GM21390 (cell line): ENCODE results near the gene SCAMP2.

Experiments
- ATAC-seq: cut with Tn5 transposase; IDR thresholded peaks from one replicate; pipeline ENCODE4 v1.9.1; 2021; ENCODE audit not compliant: unreplicated experiment

Gene SCAMP2

DNA sequence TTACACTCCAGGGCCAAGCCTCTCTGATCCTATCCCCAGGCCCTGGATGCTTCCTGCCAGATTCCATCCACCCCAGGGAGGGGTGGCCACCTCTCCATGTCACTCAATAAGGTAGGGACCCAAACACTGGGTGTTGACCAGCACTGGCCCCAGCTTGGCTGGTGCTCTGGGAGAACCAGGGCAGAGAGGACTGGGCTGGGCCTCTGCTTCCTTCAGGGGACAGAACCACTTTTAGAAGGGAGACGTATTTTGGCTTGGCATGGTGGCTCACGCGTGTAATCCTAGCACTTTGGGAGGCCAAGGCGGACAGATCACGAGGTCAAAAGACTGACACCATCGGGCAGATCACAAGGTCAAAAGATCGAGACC, 51.4 kb downstream of the SCAMP2 start:
- no peak for ATAC-seq

DNA sequence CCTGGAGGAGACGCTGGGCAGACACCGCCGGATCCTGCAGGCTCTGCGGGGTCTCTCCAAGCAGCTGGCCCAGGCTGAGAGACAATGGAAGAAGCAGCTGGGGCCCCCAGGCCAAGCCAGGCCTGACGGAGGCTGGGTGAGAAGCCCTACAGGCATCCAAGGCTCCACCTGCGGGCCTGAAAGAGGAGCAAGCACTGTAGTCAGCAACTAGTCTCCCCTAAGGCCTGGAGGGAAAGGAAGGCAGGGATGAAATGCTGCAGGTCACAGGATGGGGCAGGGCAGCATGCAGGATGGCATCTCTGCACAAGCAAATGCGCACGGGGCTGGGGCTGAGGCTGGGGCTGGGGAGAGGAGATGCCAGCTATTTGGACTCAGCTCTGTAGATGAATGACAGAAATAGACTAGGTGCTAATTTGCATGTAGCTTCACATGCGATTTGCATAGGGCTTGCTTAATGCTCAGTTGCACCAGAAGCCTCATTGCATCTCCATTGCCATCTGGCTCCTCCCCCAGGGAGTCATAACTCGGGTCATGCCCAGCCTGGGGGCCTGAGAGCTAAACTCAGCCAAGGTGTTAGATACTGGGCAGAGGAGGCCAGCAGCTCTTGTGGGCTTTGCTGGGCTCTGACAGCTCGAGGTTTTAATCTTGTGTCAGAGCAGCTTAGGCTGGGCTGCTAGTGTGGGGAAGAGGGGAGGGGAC, 51.9 kb downstream of the SCAMP2 start:
- peak; percentile 85 for ATAC-seq

DNA sequence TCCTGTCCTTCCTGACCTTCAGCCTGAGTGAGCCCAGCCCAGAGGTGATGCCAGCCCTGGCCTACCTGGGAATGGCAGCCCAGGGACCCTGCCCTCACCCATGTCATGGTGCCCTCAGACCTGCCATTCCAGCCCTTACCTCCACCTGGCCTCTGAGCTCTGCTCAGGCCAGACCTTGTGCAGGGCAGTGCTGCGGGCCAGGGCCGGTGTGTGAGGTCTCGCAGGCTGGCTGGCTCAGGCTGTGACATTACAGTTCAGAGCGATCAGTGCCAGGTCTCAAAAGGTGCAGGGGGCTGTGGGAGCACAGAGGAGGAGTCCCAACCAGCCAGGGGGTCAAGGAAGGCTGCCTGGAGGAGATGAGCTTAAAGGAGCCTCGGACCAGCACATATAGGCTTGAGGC, 53.1 kb downstream of the SCAMP2 start:
- ATAC-seq: no peak

DNA sequence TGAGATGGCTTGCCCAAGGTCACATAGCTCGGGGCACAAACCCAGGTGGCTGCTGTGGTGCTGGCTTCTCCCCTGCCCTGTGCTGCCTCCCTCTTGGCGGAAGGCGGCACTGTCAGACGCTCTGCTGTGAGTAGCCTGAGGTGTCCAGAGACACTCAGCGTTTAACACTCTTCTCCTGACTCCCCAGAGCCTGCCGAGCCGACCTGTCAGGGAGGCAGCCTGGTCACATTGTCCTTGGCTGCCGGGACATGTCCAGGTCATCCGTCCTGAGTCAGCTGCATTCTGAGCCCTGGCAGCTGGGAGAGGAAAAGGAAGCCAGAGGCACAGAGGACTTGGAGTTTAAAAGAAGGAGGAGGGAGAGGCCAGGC, 55.8 kb downstream of the SCAMP2 start:
- ATAC-seq: no peak

DNA sequence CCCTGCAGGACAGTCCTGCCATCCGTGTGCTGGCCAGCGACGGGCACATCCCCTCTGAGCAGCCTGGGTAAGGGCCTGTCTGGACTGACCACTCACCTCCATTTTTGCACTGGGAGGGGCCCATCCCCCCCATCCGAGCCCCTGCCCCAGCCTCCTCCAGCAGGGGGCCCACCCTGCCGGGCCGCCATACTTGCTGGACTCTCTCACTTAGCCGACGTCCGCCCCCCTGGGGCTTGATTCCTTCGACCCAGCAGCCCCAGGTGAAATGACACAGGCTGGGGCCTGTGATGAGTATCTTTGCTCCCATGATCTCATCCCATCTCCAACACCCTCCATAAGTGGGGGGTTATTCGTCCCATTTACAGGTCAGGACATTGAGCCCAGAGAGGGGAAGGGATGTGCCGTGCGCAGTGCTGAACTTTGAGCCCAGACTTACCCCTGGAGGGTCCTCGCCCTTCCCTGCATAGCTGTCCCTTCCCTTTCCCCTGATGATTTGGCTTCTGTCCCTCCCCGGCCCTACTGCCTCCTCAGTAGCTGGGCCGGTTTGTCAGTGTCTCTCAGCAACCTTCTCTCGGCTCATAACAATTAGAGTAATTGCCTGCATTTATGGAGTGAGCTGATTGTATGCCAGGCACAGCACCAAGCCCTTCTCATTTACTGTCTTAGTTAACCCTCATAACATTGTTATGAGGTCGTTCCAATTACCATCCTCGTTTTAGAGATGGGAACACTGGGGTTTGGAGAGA, 56.4 kb downstream of the SCAMP2 start:
- no peak for ATAC-seq

DNA sequence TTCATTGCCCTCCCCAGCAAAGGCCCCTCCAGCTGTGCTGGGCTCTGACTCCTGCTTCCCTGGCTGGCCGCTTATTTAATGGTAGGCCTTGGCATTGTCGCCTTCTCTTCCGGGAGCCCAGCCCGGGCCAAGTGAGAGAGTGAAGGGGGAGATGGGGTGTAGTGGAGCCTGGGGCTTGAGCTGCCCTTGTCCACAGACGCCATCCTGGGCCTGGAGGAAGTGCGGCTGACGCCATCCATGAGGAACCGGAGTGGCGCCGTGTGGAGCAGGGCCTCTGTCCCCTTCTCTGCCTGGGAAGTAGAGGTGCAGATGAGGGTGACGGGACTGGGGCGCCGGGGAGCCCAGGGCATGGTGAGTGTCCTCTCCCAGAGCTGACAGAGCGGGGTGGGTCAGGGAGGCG, 57.2 kb downstream of the SCAMP2 start:
- ATAC-seq: no peak

DNA sequence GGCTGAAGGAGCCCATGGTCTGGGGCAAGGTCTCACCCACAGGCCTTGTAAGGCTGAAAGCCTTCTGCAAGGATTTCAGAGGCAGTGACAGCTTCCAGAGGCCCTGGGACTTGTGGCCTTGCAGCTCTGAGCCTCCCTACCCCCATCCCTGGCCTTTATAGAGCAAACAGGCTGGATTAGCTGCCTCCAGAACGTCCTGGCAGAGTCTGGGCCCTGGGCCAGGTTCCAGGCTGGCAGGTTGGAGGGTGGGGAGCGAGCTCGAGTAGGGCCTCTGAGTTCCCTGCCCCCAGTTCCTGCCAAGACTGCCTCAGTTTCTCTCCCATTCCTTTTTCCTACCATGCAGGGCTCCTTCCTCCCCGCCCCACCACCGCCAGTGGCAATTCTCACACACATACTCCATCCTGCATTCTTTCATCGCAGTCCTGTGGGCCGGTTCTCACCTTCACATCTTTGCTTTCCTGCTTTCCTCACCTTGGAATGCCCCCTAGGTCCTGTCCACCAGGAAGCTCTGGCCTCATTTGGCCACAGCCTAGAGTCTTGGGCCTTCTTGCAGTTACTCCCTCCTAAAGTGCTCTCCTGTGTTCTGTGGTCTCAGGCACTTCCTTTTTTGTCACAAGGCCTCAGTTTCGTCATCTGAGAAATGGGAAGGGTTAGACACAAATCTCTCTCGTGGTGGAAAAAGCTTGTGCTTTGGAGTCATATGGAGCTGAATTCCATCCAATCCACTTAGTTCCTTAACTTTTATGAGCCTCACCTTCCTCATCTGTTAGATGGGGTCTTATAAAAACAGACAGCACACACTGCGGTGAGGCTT, 57.8 kb downstream of the SCAMP2 start:
- ATAC-seq: no peak

DNA sequence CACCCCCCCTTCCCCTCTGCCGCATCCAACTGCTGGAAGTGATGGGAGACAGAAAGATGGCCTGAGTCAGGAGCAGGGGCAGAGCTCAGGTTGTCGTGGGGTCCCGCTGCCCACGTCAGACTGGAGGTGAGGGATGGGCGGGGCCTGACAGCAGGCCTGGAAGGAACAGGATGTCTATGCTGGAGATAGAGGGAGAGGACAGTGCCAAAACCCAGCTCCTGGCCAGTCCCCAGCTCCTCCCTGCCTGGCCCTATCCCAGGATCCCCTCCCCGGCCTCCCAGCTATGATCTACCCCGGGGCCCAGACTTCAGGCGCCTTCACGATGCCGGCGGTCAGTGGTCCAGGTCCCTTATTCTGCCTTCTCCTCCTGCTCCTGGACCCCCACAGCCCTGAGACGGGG, 60.6 kb downstream of the SCAMP2 start, which contains the start of gene LMAN1L:
Gene LMAN1L, plus strand, starts transcription at position 303 of the 400 bp plus-strand sequence. Its CDS starts 20 bp downstream, at position 323.
- ATAC-seq: no peak

DNA sequence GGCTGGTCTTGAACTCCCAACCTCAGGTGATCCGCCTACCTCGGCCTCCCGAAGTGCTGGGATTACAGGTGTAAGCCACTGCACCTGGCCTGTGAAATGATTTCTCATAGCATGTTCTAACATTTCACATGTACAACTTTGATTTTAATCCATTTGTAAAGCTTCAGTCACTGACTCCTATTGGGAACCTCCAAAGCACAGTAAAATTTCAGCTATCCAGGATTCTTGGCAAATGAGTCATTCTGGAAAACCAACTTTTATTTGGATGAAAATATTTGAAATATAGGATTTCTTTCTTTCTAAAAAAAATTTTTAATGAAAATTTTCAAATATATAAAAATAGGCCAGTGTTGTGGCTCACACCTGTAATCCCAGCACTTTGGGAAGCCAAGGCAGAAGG, 63.2 kb downstream of the SCAMP2 start:
- no peak for ATAC-seq

DNA sequence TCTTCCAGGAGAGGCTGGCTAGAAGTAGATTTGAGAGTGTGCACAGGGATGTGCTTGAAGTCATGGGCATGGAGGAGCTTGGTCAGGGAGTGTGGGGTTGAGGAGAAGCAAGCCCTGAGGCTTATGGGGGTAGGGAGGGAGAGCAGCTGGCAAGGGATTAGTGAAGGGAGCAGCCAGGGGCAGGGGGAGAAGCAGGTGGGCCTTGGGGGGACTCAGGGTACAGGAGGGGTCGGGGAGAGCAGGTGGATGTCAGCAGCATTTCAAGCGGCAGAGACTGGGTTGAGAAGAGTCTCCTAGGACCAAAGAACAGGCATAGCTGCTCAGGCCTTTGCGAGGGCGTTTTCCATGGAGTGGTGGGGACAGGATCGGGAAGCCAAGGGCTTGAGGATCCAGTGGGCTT, 63.9 kb downstream of the SCAMP2 start:
- no peak for ATAC-seq

DNA sequence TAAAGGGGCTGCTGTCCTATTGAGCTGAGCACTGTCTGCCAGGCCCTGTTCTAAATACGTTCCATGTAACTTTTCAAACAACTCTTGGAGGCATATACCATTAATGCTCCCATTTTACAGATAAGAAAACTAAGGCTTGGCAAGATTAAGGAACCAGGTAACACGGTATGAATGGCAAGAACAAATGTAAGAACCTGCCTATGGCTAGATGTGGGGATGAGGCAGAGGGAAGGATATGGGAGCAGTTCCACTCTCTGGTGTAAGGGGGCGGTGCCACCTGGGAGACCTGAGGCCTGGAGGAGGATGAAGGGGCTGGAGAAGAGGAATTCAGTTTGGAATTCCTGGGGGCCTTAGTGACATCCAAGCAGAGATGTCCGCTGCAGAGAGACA, 64.3 kb downstream of the SCAMP2 start:
- no peak for ATAC-seq

DNA sequence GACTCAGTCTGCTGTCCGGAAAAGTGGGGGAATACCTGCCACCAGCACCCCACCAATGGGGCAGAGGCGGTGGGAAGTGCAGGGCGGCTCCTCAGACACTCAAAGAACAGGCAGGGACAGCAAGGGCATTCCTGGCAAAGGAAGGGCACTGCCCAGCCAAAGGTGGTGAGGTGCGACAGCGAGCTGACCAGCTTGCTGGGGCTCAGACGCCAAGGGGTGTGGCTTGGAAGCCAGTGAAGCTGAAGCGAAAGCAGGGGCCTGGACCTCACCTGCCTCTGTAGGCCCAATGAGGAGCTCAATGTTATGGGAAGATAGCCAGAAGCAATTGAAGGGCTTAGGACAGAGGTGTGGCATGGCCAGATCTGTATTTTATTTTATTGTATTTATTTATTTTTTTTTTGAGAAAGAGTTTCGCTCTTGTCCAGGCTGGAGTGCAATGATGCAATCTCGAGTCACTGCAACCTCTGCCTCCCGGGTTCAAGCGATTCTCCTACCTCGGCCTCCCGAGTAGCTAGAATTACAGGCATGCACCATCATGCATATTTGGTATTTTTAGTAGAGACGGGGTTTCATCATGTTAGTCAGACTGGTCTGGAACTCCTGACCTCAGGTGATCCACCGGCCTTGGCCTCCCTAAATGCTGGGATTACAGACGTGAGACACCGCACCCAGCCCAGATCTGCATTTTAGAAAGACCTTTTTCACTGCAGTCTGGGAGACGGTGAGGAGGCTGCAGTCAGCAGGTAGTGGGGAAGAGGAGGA, 64.9 kb downstream of the SCAMP2 start:
- no peak for ATAC-seq

DNA sequence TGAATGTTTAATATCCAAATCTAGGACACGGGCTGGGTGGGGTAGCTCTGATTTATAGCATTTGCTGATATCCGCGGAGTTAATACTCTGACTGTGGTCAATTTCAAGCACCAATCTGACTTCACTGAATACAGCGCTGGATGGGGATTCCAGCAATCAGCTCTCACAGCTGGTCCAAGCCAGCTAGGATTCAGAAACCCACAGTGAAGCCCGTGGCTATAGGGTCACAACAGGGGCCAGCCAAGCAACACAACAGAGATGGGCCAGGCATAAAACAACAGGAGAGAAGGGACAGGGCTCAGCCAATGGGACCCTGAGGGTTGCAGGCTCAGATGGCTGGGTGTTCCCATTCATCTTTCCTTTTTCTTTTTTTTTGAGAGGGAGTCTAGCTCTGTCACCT, 65.9 kb downstream of the SCAMP2 start:
- no peak for ATAC-seq

DNA sequence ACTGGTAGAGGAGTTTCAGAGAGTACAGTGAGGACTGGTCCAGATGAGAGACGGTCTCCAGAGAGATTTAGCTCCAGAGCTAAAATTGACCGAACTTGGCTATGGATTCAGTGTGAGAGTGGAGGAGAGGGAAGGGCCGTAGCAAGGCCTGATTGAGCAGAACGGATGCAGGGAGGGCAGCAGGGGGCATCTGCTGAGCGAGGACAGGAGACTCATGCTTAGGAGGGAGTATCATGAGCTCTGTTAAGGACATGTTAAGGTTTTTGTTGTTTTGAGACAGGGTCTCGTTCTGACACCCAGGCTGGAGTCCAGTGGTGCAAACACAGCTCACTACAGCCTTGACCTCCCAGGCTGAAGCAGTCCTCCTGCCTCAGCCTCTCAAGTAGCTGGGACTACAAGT, 68.2 kb downstream of the SCAMP2 start:
- no peak for ATAC-seq

DNA sequence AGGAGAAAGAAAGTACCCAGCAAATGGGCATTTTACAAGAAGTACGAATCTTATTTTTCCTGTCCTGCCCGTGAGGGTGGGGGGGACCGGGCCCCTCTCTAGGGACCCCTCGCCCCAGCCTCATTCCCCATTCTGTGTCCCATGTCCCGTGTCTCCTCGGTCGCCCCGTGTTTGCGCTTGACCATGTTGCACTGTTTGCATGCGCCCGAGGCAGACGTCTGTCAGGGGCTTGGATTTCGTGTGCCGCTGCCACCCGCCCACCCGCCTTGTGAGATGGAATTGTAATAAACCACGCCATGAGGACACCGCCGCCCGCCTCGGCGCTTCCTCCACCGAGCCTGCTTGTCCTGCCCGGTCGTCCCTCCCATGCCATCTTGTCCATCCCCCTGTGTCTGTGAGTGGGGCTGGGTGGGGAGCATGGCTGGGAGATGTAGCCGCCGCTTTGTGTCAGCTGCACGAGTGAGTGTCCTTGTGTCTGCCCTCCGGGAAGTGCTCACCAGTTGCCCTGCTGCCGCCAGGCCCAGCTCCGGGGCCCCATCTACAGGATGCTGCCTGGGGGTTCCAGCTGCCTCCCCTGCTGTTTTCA, 70.2 kb downstream of the SCAMP2 start:
- no peak for ATAC-seq

DNA sequence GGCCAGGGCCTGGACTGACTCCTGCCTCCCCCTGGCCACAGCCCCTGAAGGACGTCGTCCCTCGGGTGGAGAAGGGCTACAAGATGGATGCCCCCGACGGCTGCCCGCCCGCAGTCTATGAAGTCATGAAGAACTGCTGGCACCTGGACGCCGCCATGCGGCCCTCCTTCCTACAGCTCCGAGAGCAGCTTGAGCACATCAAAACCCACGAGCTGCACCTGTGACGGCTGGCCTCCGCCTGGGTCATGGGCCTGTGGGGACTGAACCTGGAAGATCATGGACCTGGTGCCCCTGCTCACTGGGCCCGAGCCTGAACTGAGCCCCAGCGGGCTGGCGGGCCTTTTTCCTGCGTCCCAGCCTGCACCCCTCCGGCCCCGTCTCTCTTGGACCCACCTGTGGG, 70.9 kb downstream of the SCAMP2 start:
- ATAC-seq: no peak

DNA sequence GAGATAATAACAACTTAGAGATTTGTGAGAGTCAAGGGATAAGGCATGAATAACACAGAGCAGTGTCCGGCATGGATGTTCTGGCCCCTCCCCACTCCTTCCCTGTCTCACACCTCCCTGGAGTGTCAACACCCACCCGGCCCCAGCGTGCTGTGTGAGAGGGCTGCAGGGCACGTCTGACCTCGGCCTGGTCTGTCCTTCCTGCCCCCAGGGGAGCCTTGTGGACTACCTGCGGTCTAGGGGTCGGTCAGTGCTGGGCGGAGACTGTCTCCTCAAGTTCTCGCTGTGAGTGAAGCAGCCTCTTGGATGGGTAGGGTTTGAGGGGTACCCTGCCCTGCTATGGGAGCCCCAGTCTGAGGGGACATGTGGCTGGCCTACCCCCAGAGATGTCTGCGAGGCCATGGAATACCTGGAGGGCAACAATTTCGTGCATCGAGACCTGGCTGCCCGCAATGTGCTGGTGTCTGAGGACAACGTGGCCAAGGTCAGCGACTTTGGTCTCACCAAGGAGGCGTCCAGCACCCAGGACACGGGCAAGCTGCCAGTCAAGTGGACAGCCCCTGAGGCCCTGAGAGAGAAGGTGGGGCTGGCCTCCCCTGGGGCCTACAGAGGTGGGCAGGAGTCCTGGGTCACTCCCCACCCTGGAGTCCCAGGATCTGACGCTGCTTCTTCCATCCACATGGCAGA, 71.7 kb downstream of the SCAMP2 start:
- ATAC-seq: no peak

DNA sequence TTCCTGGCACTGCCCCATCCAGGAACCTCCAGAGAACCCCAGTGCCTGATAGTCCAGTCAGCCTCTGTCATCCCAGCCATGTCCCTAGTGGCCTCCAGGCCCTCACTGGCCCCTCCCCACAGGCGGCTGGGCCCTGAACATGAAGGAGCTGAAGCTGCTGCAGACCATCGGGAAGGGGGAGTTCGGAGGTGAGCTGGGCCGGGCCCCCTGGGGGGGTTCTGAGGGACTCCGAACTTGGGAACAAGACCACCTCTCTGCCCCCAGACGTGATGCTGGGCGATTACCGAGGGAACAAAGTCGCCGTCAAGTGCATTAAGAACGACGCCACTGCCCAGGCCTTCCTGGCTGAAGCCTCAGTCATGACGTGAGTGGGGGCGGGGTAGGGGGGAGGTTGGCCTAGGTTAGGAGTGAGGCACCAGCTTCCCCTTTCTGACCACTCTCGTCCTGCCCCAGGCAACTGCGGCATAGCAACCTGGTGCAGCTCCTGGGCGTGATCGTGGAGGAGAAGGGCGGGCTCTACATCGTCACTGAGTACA, 72.5 kb downstream of the SCAMP2 start:
- ATAC-seq: no peak

DNA sequence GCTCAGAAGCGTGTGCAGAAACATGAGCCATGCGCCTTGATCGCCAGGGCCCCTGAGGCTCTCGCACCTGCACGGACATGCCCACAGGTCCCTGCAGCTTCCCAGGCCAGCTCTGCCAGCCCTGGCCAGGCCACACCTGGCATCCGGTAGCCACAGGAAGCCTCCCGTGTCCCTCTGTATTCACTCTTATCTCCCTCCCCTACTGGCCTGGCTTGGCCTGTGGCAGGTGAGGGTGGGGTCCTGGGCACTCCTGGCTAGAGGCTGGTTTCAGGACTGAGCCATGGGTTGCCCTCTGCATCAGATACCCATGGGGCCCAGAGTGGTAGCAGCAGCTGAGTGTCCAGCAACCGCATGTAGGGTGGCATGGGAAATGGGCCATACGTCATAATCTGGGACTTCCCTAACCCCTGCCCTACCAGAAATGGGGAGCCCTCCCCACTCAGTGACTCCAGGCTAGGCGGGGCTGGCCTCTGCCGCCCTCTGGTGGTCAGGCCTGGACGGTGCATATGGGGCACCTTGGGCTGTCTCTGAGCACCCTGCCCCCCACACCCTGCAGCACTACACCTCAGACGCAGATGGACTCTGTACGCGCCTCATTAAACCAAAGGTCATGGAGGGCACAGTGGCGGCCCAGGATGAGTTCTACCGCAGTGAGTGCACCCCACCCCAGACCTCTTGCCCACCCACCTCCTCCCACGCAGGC, 73.2 kb downstream of the SCAMP2 start:
- ATAC-seq: peak; percentile 57
